ENCODE measurements around the gene KLF3.

KLF3 gene

DNA sequence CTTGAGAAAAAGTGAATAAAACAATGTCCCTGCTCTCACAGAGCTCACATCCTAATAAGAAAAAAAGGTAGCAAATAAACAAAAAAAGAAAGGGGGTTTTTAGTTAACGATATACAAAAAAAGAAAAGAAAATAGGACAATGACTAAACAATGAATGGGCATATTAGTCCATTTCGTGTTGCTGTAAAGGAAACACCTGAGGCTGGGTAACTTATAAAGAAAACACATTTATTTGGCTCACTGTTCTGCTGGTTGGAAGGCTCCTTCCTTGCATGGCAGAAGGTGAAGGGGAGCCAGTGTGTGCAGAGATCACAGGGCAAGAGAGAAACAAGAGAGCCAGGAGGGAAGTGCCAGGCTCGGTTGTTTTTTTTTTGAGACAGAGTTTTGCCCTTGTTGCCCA is 4.7 kb upstream of the KLF3 start:
- no peak for DNase-seq

DNA sequence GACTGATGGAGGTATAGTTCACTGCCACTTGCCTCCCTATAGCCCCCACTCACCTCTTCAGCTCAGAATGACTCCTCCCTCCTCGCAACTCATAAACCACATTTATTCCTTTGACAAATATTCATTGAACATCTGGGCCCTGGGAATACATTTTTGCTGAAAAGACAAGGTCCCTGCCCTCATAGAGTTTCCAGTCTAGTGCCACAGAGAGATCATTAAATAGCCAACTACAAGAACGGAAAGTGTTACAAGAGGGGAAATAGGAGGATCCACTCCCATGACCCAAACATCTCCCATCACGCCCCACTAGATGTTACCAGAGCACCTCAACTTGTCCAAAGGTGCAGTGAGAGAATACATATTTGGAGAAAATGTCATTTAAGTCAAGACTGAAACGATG is 3.2 kb upstream of the KLF3 start:
- DNase-seq = no peak

DNA sequence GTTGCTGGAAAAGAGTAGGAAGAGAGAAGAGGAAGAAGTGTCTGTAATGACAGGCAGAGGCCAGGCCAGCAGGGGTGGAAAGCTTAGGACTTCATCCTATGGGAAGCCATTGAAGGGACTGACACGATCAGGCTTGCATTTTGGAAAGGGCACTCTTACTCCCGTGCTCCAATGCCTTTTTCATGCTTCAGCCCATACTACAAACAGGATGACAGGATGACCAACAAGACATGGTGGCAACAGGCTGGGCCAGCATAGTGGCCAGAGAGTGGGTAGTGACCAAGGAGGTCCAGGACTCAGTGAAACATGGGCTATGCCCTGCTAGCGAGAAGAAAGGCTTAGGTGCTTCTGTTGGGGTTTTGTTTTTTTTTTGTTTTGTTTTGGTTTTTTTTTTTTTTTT is 2.6 kb upstream of the KLF3 start:
- DNase-seq = no peak

DNA sequence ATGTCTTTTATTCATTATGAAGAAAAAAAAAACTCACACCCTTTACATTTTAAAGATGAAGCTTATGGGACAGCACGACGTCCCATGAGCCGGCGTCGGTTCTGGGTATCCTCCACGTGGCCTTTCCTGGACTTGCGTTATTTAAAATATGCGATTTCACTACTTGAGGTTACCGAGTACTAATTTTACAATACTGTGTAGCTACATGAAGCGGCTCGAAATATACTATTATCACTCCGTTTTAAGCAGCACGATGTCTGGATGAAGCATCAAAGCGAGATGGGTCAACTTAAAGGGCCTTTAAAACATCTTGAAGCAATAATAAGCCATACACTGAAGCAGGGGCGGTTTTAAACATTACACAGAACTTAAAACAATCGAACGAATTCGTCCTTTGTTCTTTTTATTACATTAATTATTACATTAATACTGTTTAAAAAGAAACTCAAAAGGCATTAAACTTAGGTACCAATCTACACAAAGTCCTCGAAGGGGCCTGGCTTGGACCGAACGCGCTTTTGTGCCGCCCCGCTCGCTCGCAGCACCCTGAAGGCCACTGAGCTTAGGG is 1.4 kb upstream of the KLF3 start:
- DNase-seq = no peak

DNA sequence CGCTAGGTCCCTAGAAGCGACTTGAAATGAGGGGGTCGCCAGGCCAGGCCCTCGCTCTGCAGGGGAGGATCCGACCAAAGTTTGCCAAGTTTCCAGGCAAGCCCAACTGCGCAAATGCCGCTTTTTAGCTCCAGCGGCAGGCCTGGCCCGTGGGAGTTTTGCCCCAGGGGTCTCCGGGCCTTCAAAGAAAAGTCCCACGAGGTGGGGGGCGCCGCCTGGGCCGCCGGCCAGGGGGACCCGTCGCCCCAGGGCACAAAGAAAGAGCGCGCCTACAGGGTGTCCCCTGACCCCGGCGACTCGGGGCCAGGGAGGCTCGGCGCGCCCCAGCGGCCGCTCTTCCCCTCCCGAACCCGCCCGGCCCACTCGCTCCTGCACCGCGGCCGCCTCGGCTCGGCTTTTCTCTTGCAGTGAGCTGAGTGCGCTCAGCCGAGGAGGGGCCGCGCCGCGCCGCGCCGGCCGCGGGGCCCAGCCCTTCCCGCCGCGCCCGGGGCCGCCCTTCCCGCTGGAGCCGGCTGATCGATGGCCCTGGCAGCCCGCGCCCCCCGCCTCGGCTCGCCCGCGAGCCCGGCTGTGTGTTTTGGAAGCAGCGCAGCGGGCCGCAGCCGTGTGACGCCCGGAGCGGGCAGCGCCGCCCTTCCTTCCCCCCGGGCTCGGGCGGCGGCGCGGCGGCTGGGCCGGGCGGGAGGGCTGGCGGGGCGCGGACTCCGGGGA is 754 bp upstream of the KLF3 start:
- no peak for DNase-seq

DNA sequence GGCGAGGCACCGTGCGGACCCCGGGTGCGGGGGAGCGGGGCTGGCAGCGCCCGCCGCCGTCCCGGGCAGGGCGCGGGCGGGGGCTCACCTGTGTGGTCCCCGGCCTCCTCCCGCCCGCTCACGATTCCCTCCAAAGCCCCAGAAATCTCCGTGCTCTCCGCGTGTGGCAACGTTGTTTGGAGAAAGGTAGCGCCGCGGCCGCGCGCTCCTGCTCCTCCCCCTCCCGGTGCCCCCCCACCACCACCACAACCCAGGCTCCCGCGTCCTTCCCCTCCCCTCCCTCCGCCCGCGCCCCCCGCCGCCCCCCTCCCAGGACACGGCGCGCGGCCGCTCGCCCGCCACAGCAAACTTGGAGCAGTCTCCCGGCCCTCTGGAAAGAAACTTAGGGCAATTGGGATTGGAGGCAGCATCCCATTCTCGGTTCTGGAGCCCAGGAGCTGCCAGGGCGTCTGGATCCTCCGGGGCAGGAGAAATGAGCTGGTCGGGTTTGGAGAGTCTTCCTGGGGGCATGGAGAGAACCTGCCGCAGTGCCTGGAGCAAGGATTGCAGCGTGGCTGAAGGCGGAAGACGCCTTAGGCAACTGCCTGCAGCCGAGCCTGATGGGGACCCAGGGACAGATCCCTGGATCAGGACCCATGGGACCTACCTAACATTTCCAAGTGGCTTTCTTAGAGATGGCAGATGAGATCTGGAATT is 855 bp downstream of the KLF3 start:
- peak; percentile 43 for DNase-seq

DNA sequence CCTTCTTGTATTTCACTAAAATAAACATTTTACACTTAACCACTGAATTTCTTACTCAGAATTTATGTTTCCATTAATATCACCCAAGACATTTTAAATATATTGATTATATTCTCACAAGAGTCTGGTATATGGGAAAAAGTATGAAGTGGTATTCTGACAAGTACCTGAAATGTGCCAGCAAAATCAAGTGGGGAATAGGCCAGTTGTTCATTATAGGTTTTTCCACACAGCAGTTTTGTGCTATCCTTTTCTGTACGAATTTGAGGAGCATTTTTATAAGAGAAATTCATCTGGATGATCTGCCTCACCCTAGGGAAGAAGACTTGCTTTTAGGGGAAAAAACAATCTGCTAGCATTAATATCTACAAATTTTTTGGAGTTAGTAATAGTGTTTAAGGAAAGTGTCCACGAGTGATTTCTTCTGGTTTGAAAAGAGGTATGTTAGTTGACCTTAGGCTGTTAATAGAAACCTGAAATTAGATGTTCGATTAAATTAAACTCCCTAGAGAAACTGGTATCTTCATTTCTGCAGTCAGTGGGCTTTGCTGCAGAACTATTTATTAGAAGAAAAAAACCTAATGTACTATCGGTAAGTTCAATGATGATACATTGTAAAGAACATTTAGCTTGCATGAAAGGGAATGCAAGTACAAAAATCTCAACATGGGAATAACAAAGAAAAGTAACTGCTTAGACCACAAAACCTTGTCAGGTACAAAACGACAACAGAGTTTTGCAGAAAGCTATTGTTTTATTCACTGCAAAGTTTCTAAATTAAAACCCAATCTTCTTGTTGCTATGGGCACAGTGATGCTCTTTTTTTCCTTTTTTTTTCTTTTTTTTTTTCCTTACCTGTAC is 1.8 kb downstream of the KLF3 start:
- peak; percentile 44 for DNase-seq

DNA sequence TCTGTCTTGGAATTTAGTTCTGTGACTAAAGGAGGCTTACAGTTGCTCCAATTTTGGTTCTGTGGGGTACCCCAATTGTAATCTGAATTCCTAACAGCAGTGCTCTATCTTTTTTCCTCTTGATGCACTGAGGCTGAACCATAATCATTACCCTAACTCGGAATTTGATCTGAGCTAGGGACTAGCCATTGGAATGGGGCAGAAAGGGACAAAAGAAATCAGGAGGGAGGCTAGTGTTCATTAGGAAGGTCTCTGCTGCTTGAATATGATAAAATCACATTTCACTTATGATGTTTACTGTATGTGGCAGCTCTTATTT is 2.7 kb downstream of the KLF3 start:
- DNase-seq = no peak

DNA sequence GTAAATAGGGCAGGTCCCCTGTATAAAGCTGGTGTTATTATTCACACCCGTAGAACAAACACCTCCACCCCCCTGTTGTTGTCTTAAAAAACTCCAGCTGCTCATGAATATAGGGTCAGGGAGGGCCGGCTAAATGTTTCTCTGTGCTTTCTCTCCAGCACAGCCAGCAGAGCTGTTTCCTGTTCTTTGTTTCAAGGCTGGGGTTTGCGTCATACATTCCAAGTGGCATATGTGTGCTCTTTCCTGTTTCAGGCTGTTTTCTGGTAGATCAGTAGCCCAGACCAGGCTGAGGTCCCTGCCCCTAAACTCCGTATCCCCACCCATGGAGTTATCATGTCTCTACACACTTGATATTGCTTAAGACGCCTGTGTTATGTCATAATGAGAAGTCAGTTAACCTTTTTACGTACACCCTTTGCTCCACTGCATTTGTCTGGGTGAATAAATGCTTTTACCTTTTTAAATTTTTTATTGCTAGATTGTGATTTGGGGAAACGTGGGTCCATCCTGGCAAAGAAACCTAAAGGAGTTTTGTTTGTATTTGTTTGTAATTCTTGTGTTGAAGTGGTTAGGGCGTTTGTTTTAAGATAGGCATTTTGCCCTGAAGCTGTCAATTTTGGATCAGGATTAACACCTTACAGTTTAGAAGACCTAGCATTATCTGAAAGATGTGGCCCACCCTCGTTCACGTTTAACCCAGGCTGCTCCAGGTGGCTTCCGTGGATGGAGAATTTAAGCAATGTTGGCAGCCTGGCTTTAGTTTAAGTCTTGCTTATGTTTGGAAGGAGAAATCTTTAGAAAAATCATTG is 3.3 kb downstream of the KLF3 start:
- DNase-seq = peak; percentile 79

DNA sequence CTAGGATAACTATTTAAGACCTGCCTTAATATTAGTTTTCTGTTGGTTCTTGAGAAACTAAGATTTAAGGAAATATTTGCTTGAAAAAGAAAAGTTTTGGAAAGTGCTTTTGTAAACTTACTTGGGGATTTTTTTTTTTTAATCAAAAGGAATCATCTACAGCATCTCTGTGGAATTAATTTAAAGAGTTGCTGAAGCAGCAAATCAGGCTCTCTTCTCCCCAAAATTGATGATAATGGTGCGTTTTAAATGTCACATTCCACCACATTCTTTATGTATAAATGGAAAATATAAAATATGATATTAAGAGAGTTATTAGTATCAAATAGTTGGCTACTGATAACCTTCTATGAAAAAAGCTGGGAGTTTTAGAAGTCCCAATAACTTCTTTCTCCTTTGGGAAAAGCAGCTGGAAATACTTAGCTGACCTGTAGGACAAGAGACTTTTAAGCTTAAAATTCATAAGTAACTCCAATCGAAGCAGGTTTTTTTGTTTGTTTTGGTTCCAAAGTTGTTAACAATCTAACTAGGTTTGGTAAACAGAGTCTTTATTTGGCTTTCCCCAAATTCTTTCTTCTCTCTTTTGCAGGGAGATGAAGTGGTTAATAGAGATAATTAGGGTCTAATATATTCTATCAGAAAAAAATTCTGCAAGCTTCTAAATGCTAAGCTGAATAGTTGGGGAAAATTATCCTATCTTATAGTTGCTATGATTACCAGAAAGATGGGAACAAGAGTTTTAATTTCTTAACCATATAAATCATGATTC is 4.4 kb downstream of the KLF3 start:
- no peak for DNase-seq

DNA sequence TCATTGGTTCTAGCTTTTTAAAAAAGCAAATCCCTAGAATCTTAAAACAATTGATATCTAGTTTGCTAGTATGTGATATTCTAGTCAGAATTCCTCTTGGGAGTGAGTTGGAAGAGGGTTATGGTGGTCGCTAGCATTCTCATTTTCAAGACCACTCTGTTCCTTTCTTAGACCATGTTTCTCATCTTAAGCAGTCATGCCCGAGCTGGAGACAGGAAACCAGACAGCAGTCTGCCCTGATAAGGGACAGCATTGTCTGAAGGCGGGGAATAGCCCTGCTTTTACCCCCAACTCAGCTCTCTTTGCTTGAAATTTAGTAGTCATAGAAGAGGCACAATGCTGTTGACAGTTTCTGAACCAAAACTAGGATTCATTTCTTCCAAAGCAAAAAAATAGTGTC is 5.2 kb downstream of the KLF3 start:
- no peak for DNase-seq

DNA sequence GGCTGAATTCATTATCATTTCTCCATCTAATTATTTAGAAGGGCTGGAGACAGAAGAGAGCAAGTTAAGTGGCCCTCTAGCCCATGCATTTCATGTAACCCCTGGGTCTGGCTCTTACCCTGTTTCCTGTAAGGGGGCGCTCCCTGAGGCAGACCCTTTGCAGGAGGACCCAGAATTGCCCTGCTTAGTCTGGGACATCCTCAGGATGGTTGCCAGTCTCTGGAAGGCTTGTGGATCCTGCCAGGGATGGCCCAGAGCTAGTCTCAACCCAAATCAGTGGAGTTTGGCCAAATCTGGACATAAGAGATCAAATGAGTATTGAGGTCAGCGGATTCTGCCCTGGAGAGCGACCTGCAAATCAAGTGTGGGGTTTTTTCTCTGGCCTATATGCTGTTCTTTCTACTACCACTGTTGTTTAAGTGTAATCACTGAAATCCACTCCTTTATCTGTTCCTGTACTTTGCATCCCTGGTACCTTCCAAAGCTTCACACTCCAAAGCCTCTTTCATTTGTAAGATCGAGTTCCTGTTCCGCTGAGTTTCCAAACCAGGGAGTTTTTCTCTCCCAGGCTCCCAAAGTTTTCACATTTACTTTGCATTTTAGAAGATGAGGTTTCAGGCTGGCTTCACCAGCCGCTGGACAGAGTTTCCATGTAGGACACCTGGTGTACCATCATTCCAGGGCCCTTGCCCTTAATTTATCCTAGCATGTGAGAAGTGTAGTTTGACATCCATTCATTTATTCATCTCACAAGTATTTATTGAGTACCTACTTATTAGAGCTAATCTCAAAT is 6.3 kb downstream of the KLF3 start:
- no peak for DNase-seq

DNA sequence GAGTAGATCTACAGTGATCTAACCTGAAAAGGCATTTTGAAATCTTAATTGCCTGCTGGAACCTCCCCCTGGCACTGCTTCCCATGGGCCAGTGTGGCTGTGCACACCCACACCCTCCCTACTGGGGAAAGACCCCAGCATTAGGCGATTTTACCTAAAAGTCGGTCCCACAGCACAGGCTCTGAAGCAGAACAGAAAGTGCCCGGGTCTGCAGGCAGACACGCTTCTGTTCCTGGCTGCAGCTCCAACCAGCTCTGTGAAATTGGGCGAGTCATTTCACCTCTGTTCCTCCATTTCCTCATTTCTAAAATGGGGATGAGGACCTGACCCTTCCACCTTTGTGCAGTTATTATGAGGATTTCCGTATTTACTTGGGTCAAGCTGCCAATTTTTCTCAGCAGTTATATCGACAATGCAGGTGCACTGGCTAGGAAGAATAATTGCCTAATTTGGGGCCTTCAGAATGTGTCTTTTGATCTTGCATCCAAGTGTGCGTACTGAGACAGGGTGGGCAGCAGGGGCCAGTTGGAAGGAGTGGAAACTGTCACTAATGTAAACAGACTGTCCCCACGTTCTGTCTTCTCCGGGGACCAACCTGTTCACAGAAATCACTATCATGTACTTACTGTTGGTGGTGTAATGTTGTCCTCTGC is 7.1 kb downstream of the KLF3 start:
- DNase-seq = peak; percentile 17

DNA sequence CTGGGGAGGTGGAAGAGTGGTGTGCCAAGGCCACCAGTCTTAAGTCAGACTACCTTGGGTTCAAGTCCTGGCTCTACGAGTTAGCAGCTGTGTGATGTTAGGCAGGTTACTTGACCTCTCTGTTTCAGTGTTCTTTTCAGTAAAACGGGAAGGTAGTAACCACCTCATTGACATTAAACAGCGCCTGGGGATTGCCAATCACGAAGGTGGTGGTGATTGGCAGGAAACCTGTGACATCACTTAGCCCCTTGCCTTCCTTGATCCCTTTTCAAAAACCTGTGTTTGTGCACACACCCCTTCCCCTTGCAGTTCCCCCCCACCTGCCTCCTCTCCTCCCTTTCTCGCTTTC is 7.6 kb downstream of the KLF3 start:
- peak; percentile 21 for DNase-seq

DNA sequence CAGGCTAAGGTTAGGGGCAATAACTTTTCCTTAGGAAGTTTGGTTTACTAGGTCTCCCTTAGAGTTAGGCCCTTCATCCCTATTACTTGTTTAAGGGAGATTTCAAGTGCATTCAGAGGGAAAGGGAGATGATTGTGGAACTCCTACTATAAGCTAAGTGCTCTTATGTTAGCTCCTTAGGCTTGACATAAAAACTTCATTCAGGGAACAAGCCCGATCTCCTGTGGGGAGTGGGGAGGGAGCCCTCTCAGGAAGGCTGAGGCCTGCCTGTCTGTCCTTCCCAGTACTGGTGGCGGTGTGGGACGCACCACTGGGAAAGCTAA is 8.0 kb downstream of the KLF3 start:
- DNase-seq = no peak

DNA sequence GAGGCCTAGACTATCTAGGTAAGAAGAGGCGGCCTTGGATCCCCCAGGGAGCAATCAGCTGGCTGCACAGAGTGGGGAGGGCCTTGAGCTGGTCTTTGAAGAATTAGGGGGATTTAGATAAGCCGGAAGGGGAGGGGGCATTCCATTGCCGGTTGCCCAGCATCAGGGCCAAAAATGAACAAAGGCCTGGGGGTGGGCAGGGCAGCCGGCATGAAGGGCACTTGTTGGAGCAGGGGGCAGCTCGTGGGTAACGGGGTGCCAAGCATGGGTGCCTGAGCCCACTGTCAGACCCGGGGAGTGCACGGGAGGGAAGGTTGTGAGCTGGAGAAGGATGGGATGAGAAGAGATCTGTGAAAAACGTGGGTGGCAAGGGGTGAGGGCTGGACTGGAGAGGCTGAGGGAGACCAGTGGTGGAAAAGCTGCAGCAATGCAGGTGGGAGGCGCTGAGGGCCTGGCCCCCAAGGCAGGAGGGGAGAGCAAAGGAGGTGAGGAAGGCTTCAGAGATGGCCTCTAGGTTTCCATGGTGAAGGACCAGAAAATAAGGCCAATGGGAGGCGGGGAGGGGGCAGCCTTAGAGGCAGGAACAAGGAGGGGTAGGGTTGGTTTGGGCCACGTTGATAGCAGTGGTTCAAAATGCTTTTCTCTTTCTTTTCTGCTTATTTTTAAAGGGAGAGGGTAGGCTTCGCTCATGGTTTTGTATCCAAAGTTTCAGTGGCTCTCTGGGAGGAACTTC is 8.6 kb downstream of the KLF3 start:
- no peak for DNase-seq

DNA sequence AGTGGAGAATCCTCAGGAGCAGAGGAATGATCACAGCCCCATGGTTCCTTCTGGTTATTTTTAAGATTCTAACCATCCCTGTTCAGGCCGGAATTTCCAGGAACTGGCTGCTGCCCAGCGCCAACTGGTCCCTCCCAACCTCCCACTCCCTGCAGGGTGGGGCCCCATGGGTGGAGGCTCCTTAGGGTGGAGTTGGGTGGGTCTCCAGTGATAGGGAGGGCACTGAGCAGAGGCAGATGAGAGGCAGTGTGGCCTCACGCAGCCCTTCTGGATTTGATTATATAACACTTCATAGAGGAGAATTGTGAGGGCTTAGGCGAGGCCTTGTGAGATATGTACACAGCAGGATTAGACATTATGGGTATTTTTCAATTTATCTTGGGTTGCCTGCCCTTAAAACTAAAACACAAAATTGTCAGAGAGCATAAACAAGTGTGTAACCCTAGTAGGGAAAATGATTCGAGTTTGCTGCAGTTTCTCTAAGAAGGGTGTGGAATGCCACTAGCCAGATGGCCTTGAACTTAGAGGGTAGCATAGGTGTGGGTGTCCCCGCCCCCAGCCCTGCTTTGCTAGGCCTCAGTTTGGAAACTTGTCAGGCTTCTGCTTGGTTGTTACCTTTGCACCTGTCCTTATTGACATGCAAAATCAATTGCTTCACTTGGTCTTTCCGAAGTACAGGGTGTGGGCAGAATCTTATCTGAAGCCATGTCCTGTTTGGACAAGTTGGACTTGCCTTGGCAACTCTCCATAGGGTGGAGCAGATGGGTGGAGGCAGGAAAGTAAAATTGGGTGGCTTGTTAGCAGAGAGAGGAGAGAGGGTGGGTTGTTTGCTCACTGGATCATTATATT is 9.4 kb downstream of the KLF3 start:
- DNase-seq = no peak

DNA sequence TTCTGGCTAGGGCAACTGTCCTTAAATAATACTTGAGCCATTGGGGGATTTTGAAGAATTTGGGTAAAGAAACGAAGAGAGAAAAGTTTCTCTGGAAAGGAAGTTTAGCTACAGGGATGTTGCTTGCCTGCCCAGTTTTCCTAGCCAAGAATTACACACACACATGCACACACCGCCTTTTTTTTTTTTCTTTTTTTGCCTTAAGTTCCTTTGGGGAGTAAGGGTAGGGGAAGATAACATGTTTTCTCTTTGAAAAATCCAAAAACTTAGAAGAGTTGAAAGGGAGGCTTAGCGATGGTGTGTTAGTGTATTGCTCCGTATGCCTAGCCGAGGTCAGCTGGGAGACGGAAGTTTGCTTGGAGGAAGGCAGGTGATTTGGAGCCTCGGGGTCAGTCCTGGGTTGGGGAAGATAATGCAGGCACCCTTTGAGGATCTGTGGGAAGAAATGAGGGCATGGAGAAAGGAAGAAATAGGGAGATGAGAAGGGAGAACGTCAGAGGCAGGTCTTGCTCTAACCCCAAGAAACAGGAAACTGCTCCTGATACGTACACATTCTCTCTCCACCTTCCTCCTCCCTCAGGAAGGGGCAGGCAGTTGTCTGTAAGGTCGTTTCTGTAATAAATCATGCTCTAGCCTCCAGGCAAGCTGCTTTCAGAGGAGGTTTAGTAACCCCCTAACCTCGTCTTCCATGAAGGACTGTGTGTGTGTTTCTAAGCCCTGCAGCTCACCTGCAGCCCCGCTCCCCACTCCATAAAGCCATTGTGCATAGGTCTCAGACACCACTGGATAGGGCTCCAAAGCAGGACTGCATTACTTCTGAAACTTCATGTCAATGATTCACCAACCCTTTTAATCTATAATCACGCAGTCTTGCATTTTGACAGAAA is 10.5 kb downstream of the KLF3 start:
- DNase-seq = no peak

Data from CD4-positive, alpha-beta T cell treated with Interleukin-4 for 4 hours (primary cell).